ENCODE data around the gene NHS.
"Not testable (repeated sequence)": the region's sequence is repeated elsewhere in the genome, so short reads cannot be mapped to it uniquely, and the experiment has no call there.

NHS gene

DNA sequence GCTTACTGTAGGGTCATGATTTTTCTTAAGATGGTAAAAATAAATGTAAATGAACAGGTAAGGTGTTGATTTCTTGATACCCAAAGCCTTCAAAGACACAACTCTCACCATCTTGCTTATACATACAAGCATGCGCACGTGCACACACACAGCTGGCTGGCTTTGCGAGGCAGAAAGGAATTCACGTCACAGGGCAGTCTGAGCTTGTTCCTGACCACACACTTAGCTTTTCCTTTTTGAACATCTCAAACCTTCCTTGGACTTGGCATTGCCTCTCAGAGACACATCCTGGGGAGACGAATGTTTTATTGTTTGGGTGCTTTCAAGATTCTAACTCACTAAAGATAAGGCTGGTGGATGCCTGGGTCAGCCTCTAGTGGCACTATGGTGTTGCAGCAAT is 175.0 kb downstream of the NHS start:
- no peak for DNase-seq

DNA sequence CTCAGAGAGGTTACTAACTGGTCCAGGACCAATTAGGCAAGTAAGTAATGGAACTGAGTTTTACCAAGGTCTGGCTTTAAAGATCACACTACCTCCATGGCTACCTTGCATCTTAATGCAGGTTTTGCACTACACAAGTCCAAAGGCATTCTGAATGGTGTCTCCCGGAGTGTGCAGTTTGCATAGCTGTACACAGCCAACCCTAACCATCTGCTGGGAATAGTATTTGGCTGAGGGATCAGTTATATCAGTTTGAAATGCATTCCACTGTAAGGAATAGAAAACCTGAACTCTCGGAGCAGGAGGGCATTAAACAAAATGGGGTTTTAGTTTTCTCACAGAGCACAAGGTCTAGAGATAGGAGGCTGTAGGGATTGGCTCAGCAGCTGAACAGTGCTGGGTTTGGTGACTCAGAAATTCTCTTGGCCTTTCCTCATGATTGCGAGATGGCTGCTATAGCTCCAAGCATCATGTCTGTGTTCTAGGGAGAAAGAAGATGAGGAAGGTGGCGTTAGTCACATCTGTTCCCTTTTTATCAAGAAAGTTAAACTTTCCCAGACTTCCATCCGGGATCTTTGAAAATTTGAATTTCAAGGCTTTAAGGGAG is 177.1 kb downstream of the NHS start:
- peak in 1 of 4 experiments; percentile 3 for DNase-seq

DNA sequence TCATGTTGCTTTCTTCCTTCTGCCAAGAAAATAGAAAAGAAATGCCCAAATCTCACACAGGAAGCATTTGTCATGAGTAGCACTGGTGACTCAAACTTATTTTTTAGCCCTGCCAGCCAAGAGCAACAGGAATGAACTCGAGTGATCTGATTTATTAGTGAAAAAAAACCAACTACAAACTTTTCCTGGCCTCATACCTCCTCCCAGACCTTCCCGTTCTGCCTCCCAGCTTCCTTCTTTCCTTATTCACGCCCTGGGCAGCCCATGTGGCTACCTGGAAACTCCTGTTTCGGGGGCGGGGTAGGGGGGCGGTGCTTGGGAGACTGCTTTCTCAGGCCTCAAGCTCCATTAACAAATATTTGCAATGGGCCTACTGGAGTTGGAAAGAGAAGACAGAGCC is 178.5 kb downstream of the NHS start:
- no peak for DNase-seq

DNA sequence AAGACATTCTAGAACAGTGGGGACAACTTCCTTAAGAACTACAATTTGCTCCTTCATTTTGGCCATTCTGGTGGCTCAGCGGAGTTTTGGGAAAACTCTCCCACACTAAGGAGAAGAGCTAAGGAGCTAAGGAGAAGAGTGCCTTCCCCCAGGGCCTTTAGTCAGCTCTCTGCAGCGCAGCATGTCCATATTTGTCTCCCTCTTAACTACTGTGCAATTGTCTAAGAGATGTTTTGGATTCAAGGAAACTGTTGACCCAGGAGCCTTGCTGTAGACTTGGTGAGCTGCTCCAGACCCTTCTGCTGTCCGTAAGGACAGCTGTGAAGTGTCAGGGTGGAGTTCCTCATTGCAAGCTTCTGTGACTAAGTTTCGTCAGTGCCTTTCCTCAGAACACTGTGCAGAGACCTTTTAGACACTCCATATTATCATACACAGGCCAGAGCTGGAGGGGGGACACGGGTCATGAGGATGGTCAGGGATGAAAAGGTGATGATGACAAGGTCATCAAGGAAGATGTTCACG is 179.0 kb downstream of the NHS start:
- DNase-seq, result peak in 2 of 4 experiments; percentile 16 to 21

DNA sequence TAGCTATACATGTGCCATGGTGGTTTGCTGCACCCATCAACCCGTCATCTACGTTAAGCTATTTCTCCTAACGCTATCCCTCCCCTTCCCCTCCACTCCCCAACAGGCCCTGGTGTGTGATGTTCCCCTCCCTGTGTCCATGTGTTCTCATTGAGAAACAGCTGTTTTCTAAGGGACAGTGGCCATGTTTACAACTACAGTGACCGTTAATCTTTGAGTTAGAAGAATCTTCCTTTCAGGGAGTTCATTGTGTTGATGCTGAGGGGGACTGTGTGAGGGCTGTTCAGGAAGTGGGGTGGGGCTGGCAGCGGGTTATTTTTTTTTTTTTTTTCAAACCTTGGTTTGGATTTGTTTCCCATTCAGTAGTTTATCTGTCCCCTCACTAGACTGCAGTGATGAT is 179.9 kb downstream of the NHS start:
- DNase-seq, result no peak

DNA sequence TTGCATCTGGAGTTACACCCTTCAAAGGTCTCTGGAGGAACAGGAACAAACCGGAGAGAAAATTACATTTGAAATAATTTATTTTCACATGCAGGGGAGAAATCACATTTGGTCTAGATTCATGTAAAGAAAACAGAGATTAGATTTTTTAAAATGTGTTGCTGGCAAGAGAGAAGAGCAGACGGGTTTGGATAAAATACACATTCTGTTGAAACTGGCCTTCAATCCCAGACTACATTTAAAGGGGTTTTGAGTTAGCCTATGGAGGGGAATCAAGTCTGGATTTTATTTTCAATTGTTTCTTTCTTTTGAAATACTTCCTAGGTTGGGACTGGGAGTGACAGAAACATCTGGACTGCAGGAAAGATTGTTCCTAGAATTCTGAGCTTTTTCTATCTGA is 180.8 kb downstream of the NHS start:
- no peak for DNase-seq

DNA sequence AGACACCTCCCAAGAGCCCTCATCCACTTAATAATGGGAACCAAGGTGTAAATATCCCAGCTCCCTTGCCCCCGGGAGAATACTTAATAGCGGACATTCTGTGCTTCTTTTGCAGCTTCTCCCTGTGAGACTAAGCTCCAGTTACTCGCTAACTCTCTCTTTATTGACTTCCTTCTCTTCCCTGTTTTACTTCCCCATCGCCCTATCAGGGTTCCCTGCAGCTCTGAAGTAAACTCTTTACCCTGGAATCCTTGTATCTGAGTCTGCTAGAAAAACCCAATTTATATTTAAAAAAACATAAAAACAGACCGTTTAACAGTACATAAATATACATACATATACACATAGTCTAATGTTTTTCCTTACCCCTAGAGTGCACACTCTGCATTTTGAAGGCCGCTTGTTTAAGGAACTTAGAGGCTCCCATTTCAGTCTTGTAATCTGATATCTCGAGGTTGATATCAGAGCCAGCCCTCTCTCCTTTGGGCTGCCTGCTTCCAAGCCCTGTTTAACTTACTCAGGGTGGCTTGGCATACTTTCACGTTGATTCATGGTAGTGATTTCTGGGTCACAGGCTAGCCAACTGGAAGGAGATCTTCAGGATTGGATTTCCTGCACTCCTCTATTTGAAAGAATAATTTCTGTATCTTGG is 184.9 kb downstream of the NHS start:
- DNase-seq, result peak in 3 of 4 experiments; percentile 27 to 42 (median 40)

DNA sequence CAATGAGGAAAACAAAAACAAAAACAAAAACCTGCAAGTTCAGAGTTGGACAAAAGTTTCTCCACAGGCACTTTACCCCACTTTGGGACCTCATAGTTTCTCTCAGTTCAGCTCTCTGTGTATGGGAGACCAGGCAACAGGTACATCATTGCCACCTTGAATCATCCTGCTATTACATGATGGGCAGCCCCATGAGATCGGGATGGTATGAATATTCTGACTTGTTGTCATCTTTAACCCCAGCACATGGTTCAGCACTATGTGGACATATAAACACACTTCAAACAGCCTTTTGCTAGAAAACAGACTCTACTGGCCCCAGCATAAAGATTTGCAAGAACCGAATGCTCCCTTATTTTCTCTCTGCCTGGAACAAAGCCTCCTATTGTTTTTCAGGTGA is 185.4 kb downstream of the NHS start:
- no peak for DNase-seq

DNA sequence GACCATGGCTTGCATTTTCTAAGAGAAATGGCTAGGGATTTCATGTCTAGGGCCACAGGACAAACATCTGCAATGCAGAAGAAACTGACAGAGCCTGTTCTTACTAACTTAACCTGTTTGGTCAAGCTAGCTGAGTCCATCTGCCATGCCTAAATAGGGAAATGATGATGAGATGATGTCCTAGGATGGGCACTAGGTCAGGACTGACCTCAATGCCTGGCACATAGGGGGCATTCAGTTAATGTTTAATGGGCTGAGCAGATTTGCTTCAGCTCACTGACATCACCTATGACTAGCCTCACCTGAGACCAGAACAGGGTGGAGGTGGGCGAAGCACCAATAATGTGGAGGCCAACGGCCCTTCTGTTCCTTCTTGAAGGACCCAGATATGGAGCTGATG is 188.1 kb downstream of the NHS start:
- DNase-seq, result no peak

DNA sequence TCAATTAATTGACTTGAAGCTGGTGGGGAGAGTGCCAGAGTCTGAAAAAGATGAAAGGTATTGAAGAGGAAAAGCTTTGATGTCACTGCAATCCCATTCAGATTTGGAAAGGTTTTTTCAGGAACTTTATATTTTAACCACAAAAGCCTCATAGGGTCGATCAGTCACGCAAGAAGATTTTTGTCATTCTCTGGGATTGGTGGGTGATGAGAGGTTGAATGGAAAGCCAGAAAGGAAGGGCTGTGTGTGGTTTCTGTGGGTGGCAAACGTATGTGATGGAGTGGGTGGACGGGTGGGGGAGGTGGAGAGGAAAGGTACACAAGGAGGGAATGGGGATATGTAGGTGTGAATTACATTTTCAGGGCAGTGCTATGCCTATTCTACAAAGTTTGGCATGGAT is 188.5 kb downstream of the NHS start:
- DNase-seq, result peak in 1 of 4 experiments; percentile 1

DNA sequence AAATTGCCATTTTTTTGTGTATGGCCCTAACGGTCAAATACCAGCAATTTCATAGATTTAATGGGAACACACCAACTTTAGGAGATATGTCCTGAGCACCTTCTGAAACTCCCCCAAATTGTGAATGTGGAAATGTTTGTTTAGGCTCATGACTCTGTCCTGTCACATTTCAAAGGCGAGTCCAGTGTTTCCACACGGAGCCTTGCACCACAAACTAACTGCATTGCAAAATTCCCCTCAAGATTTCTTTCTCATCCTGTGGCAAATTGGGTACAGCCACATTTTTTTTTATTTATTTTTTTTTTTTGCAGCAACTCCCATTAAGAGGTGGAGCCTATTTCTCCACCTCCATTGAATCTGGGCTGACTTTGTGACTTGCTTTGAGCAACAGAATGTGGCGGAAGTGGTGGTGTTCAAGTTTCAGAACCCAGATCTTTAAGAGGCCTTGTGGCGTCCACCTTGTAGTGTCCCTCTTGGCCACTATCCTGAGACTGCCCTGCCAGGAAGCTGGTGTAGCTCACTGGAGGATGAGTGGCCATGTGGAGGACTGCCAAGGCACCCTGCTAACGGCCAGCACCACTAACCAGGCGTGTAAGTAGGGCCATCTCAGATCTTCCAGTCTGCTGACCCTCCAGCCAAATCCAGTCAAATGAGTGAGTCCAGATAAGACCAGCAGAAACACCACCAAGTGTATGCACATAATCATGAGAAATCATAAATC is 189.8 kb downstream of the NHS start:
- peak; percentile 48 to 81 (median 74) for DNase-seq

DNA sequence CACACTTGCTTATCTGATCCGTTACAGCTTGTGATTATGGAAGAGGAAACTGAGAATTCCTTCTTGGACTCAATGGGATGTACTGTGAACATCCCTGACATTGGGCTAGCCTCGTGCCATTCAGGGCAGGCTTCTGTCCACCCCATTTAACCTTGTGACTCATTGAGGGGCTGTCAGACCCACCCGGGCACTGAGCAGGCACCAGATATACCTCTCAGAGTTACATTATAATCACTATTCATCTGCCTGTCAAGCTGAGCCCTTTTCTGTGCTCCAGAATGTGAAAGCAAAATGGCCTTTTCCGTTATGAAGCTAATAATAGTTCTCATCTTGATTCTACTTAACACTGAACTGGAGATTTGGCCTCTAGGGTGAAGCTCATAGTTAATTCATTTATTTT is 191.7 kb downstream of the NHS start:
- no peak for DNase-seq

DNA sequence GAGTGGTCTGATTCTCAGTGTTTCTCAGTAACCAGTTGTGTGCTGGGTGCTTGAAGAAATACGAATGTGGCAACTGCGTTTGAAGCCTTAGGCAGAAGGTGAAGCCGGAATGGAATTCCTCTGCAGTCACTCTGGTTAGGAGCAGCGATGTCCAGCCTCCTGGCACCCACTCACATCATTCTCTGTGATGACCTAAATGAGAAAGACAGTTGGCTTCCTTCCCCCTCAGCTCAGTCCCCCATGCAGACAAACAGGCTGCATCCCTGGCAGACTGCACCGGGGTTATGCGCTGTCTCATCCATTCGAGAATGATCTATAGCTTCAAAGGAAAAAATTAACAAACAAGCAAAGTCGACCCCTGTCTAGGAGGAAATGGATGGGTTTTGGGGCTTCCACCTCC is 192.2 kb downstream of the NHS start:
- DNase-seq, result no peak

DNA sequence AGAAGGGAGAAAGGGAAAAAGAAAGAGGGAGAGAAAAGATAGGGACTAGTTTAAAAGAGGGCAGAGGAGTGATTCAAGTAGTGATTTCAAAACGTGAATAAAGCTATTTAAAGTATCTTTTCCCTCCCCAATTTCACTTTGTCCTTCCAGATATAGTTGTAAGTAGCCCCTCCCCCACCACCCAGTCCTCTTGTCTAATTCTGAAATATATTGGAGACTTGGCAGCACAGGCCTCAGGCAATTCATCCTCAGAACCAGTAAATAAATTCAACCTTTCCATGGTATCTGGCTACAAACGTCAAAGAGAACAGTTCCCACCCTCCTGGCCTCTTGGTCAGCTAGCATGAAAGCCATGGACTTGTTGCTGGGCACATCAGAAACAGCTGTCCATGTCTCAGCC is 192.8 kb downstream of the NHS start:
- no peak for DNase-seq

DNA sequence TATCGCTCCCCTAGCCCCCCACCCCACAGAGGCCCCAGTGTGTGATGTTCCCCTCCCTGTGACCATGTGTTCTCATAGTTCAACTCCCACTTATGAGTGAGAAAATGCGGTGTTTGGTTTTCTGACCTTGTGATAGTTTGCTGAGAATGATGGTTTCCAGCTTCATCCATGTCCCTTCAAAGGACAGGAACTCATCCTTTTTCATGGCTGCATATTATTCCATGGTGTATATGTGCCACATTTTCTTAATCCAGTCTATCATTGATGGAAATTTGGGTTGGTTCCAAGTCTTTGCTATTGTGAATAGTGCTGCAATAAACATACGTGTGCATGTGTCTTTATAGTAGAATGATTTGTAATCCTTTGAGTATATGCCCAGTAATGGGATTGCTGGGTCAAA is 193.8 kb downstream of the NHS start:
- not testable (repeated sequence) for DNase-seq

DNA sequence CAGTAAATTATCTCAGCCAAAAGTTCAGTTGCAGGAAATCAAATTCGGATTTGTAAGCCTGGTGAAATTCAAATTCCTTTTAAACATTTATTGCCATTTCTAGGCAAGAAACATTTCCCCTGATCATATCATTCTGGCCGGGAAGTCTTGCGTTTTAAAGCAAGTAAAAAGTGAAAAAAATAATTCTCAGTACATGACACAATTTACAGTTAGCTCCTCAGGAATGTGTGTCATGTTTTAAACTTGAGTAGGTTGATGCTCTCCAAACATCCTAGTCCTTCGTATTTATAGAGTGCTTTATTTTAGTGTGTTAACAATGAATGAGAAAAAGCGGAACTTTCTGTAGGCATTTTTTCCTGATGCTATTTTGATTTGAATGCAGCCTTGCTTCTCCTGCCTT is 204.0 kb downstream of the NHS start:
- no peak for DNase-seq

DNA sequence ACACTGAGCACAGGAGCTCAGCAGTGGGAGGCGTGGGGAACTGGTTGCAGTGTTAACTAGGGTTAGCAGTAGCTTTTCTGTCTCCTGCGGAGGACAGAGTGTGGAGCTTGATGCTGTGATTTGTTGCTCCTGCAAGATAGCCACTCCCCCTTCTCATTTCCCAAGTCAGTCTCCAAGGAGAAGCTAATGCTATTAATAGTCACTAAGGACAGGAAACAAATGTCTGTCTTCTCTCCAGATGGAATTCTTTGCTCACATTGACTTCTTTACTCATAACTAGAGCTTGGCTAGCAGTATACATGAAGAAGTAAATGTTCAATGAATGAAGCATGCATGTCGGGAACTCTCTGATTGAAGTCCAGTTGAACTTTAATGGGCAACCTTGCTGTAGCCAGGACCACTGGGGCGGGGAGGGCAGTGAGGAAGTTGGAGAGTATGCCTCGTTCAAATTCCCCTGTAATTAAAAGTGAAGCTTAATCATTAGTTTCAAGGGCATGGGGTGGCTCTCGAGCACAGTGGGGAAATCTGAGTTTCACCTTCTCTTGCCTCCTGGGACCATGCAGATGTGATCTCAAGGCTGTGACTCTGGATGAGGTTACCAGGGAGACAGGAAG is 205.6 kb downstream of the NHS start:
- DNase-seq, result no peak

DNA sequence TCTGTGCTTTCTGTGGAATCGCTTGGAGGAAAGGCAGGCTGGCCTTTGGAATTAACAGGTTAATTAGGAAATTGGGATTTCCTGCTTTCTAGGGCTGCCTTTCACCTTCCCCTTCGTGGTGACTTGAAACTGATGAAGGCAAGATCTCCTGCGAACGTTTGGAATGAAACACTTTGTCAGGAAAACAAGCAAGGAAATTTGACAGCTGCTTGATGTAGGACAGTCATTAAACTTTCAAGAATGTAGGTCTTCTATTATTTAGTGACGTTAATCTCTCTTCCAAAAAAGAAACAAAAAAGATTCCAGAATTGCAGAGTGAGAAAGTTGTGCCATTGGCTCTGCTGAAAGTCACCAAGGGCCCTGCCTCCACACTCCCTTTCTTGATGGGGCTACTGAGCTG is 206.6 kb downstream of the NHS start:
- DNase-seq, result no peak

DNA sequence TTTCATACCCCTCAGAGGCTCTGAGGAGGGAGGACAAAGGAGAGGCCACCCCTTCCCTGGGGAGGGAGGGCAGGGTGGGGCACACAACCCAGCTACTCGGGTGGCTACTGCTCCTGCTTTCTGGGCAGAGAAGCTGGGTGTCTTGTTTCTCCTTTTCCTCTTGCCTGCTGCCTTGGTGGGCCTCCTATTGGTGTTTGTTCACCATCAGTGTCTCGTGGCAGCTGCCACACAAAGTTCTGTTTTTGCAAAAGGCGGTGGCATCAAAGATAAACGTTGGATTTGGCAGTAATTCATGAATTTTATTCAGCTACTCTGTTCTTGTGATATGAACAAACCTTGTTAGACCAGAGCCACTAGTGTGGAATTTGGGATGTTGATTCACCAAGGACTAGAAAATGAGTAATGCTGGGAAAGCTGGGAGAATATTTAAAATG is 209.3 kb downstream of the NHS start:
- peak; percentile 1 to 11 (median 5) for DNase-seq

DNA sequence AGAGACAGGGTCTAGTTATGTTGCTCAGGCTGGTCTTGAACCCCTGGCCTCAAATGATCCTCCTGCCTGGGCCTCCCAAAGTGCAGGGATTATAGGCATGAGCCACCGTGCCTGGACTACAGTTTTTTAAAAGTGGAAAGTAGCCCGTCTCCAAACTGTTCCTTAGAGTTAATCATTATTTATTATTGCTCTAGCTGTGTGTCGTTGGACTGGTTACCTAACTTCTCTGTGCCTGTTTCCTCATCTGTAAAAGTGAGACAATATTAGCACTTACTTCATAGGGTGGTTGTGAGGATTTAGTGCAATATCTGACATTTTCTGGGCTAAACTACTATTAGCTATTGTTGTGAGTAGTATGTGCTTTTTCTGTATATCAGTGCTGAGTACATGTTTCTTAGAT is 210.0 kb downstream of the NHS start:
- DNase-seq, result no peak

DNA sequence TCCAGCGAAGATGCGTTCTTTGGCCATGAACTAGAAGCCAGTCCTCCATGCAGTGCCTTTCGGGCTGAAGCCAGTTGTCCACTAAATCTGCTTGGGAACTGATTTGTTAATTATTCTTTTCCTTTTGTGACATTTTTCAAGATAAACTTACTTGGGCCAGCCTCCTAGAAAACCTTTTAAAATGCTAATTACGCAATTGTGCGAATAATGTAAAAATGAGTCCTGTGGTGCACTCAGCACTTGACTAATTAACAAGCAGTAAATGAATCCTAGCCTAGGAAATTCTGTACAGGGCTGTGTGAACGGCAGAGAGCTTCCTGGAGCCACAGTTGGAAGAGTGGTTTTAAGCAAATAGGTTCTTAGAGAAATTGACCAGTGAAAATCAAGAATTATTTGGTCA is 212.4 kb downstream of the NHS start:
- DNase-seq, result no peak

DNA sequence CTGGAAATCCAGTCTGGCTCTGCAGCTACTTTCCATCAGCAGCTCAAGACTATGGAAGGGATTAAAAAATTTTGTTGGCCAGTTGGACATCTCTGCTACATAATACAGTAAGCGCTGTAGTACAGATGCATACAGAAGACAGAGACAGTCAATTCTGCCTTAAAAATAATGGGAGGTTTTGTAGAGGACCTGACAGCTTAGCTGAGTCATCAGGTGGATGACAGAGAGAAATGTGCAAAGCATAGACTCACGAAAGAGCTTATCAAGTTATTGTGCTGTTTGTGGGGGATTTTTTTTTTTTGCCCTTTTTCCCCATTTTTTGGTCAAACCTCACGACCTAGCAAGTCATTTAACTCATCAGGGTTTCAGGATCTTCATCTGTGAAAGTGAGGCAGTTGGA is 213.3 kb downstream of the NHS start:
- DNase-seq, result no peak
